ENCODE measurements around the gene PPP4R3B. TPM values are rescaled to one million over a fixed set of nuclear protein-coding genes. Genes with fewer than 3 reads are reported as not detected.
A peak's percentile ranks its signal among the peaks of the same experiment; 100 is the strongest.

Gene PPP4R3B
- total and polyA plus RNA-seq, 2 of the 13 experiments (the other 11 are each of a cell fraction or from before 2014, with no cell fraction given), result 24.2 to 53.0 TPM

GRCh38 chr2:55518841-55519165, 98.6 kb downstream of the PPP4R3B start:
- intact Hi-C loops (cut with micrococcal nuclease; ENCODE audit: unreplicated experiment), result loop anchor here (5.0 to 10.0 kb wide), 5 partner anchors 102 to 504 kb away; partner anchors contain the start of genes CCDC88A, CLHC1 and RPS27A
- no peaks in the 10 kb centered on the region for H3K9me3 ChIP-seq (ENCODE audit: low read length)
- H4K20me1 ChIP-seq (ENCODE audit: insufficient read depth, low read length), result no peaks in the 10 kb centered on the region
- H3K27ac ChIP-seq (ENCODE audit: extremely low read length, insufficient read depth, low read length), result peak overlapping the region; percentile 62
- FAIRE-seq, result no peak
- H3K4me1 ChIP-seq (ENCODE audit: insufficient read depth, low read length), result peaks cover 13% of the 10 kb centered on the region
- 3% methylated on average over 9 of the region's 9 CpGs for WGBS (ENCODE audit: low lambda C conversion rate)
- in situ Hi-C loops (cut with HindIII; ENCODE audit: extremely low pct_ligation_motif_present, low pct_unique_long_range_greater_than_20kb), result no loop called here
- H2AFZ ChIP-seq (ENCODE audit: low read length), result peak overlapping the region; percentile 78
- H3K4me2 ChIP-seq (ENCODE audit: low read depth, low read length), result peak overlapping the region; percentile 90
- CTCF ChIA-PET (ENCODE audit: low intra/inter-chr PET ratio, low total read pairs), result no interaction called here
- peak overlapping the region; percentile 73 for H3K9ac ChIP-seq (ENCODE audit: insufficient read depth, low read depth, low read length)
- POLR2A ChIA-PET, result interaction anchor here (1.0 to 2.6 kb wide), 13 partner anchors 10 to 469 kb away, joined by 3 to 20 read pairs (median 4); partner anchors contain the start of genes CCDC88A, CLHC1, PPP4R3B and RPS27A
- no peaks in the 10 kb centered on the region; a peak in 1 of 5 replicates for H3K27me3 ChIP-seq (ENCODE audit: control insufficient read depth in 1 of 2, insufficient read depth in 2 of 2, low read length in 2 of 2)
- BruUV-seq (replicated peaks), result TSS peak; percentile 88
- ATAC-seq, result peak; percentile 54
- peaks cover 2% of the 10 kb centered on the region for H3K79me2 ChIP-seq (ENCODE audit: insufficient read depth, low read length)
- DNase-seq (ENCODE audit: low spot score), result peak; percentile 12
- peak overlapping the region; percentile 67 to 98 (median 91) for H3K4me3 ChIP-seq (replicated peaks in 1 of 3; ENCODE audit: insufficient read depth in 1 of 3, low read depth in 2 of 3, low read length in 3 of 3)
- H3K36me3 ChIP-seq (replicated peaks in 1 of 2; ENCODE audit: control insufficient read depth in 1 of 2, insufficient read depth in 2 of 2, low read length in 2 of 2), result no peaks in the 10 kb centered on the region
- TF ChIP-seq NCOA5 (CRISPR knock-in tag; IDR thresholded peaks at IDR 0.05) (no peak), MED8 (CRISPR knock-in tag; IDR thresholded peaks at IDR 0.05; ENCODE audit: insufficient replicate concordance) (peak; percentile 16), AHR (CRISPR knock-in tag; IDR thresholded peaks at IDR 0.05) (no peak), TBX2 (CRISPR knock-in tag; IDR thresholded peaks at IDR 0.05; ENCODE audit: borderline replicate concordance) (0 out of 2 replicates have a peak, but pooled peaks have one; percentile 15), MLXIP (CRISPR knock-in tag; IDR thresholded peaks at IDR 0.05; ENCODE audit: borderline replicate concordance) (no peak), ZNF136 (CRISPR knock-in tag; IDR thresholded peaks at IDR 0.05; ENCODE audit: low read depth) (no peak), POLR2A (IDR thresholded peaks at IDR 0.05; ENCODE audit: insufficient read depth in 1 of 2, low read depth in 2 of 2, low read length in 2 of 2) (0 out of 4 replicates have a peak, but pooled peaks of 1 of the 2 experiments have one; percentile 2), TIGD3 (CRISPR knock-in tag; IDR thresholded peaks at IDR 0.05; ENCODE audit: borderline replicate concordance) (no peak), RAD21 (CRISPR knock-in tag; IDR thresholded peaks at IDR 0.05) (peak; percentile 17; the same call in 1 of the 2 replicates)
- TF ChIP-seq, protein P1, sequence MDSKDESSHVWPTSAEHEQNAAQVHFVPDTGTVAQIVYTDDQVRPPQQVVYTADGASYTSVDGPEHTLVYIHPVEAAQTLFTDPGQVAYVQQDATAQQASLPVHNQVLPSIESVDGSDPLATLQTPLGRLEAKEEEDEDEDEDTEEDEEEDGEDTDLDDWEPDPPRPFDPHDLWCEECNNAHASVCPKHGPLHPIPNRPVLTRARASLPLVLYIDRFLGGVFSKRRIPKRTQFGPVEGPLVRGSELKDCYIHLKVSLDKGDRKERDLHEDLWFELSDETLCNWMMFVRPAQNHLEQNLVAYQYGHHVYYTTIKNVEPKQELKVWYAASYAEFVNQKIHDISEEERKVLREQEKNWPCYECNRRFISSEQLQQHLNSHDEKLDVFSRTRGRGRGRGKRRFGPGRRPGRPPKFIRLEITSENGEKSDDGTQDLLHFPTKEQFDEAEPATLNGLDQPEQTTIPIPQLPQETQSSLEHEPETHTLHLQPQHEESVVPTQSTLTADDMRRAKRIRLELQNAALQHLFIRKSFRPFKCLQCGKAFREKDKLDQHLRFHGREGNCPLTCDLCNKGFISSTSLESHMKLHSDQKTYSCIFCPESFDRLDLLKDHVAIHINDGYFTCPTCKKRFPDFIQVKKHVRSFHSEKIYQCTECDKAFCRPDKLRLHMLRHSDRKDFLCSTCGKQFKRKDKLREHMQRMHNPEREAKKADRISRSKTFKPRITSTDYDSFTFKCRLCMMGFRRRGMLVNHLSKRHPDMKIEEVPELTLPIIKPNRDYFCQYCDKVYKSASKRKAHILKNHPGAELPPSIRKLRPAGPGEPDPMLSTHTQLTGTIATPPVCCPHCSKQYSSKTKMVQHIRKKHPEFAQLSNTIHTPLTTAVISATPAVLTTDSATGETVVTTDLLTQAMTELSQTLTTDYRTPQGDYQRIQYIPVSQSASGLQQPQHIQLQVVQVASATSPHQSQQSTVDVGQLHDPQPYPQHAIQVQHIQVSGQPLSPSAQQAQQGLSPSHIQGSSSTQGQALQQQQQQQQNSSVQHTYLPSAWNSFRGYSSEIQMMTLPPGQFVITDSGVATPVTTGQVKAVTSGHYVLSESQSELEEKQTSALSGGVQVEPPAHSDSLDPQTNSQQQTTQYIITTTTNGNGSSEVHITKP (CRISPR knock-in tag; IDR thresholded peaks at IDR 0.05; ENCODE audit: low read depth), result 0 out of 2 replicates have a peak, but pooled peaks have one; percentile 4
- TF ChIP-seq, protein P2, sequence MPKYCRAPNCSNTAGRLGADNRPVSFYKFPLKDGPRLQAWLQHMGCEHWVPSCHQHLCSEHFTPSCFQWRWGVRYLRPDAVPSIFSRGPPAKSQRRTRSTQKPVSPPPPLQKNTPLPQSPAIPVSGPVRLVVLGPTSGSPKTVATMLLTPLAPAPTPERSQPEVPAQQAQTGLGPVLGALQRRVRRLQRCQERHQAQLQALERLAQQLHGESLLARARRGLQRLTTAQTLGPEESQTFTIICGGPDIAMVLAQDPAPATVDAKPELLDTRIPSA (CRISPR knock-in tag; IDR thresholded peaks at IDR 0.05; ENCODE audit: borderline replicate concordance), result peak; percentile 61; the same call in 1 of the 2 replicates
- TF ChIP-seq, protein P3, sequence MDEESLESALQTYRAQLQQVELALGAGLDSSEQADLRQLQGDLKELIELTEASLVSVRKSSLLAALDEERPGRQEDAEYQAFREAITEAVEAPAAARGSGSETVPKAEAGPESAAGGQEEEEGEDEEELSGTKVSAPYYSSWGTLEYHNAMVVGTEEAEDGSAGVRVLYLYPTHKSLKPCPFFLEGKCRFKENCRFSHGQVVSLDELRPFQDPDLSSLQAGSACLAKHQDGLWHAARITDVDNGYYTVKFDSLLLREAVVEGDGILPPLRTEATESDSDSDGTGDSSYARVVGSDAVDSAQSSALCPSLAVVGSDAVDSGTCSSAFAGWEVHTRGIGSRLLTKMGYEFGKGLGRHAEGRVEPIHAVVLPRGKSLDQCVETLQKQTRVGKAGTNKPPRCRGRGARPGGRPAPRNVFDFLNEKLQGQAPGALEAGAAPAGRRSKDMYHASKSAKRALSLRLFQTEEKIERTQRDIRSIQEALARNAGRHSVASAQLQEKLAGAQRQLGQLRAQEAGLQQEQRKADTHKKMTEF (CRISPR knock-in tag; IDR thresholded peaks at IDR 0.05), result no peak
